ENCODE results near the gene FGF19. TPM values are rescaled to one million over a fixed set of nuclear protein-coding genes. Genes with fewer than 3 reads are reported as not detected.
A peak's percentile ranks its signal among the peaks of the same experiment; 100 is the strongest.

The FGF19 gene
- total RNA-seq, 1 experiment from 2014 or later: 7.4 TPM

DNA sequence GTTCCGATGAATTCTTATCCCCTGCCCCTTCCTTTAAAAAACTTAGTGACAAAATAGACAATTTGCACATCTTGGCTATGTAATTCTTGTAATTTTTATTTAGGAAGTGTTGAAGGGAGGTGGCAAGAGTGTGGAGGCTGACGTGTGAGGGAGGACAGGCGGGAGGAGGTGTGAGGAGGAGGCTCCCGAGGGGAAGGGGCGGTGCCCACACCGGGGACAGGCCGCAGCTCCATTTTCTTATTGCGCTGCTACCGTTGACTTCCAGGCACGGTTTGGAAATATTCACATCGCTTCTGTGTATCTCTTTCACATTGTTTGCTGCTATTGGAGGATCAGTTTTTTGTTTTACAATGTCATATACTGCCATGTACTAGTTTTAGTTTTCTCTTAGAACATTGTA lies 50.8 kb downstream of the FGF19 start:
- Histone ChIP-seq H4K8ac (replicated peaks; ENCODE audit: insufficient read length, low read depth, low read length) (no peak overlapping the region), H3K18ac (ENCODE audit: insufficient read length, low read depth, low read length) (no peak overlapping the region), H3K23me2 (ENCODE audit: insufficient read length, low read depth, low read length, poor library complexity, severe bottlenecking) (no peaks in the 10 kb centered on the region), H3K79me2 (ENCODE audit: insufficient read depth, low read length) (no peaks in the 10 kb centered on the region), H3K27me3 (ENCODE audit: insufficient read depth, low read length) (no peaks in the 10 kb centered on the region), H4K5ac (ENCODE audit: insufficient read length, low read depth, low read length) (no peak overlapping the region), H3K27ac (ENCODE audit: insufficient read length, low read depth, low read length) (no peak overlapping the region), H4K91ac (ENCODE audit: insufficient read length, low read depth, low read length) (no peak overlapping the region), H2AFZ (ENCODE audit: low read length) (no peak overlapping the region), H3K79me1 (ENCODE audit: insufficient read depth, low read depth, low read length, poor library complexity, severe bottlenecking) (no peaks in the 10 kb centered on the region), H2BK20ac (ENCODE audit: low read depth, low read length, poor library complexity, severe bottlenecking) (no peak overlapping the region), H2AK5ac (ENCODE audit: insufficient read length, low read length) (no peak overlapping the region), H3T11ph (ENCODE audit: low read length) (no peak overlapping the region), H3K14ac (ENCODE audit: insufficient read depth, low read length) (no peak overlapping the region), H3K23ac (ENCODE audit: insufficient read length, low read depth, low read length) (no peak overlapping the region), H2BK12ac (ENCODE audit: insufficient read length, low read depth, low read length) (no peak overlapping the region), H3K9ac (ENCODE audit: extremely low read depth, insufficient read length, low read length) (no peak overlapping the region), H2BK5ac (ENCODE audit: insufficient read length, low read length) (no peak overlapping the region), H3K4ac (ENCODE audit: low read depth, low read length) (no peak overlapping the region), H2BK15ac (ENCODE audit: low read depth, low read length) (no peak overlapping the region), H3K4me1 (ENCODE audit: insufficient read depth, low read length) (no peaks in the 10 kb centered on the region), H4K20me1 (ENCODE audit: control insufficient read depth, insufficient read depth, insufficient read length) (no peaks in the 10 kb centered on the region), H3K9me3 (ENCODE audit: control insufficient read depth, low read depth, low read length) (no peaks in the 10 kb centered on the region), H3K56ac (ENCODE audit: insufficient read length, low read depth, low read length) (no peak overlapping the region), H2BK120ac (ENCODE audit: low read depth, low read length, poor library complexity, severe bottlenecking) (no peak overlapping the region), H3K4me2 (ENCODE audit: insufficient read depth, insufficient read length, low read length) (no peak overlapping the region)
- Mint-ChIP-seq H3K27me3 (ENCODE audit: low read depth) (no peaks in the 10 kb centered on the region), H3K27ac (no peak overlapping the region), H3K36me3 (ENCODE audit: insufficient read depth in 1 of 3, low read depth in 3 of 3) (peaks cover 8 to 61% (median 52%) of the 10 kb centered on the region in 3 experiments; a peak in 6 of 7 replicates), H3K4me1 (peaks cover 19 to 20% of the 10 kb centered on the region in 2 experiments), H3K4me3 (no peak overlapping the region), H3K9me3 (no peaks in the 10 kb centered on the region)
- DNase-seq: peak; percentile 34
- no CpG with 5 or more reads among the region's 11 CpGs for WGBS (ENCODE audit: extremely low coverage, insufficient read length, low lambda C conversion rate)
- TF ChIP-seq, protein P1, sequence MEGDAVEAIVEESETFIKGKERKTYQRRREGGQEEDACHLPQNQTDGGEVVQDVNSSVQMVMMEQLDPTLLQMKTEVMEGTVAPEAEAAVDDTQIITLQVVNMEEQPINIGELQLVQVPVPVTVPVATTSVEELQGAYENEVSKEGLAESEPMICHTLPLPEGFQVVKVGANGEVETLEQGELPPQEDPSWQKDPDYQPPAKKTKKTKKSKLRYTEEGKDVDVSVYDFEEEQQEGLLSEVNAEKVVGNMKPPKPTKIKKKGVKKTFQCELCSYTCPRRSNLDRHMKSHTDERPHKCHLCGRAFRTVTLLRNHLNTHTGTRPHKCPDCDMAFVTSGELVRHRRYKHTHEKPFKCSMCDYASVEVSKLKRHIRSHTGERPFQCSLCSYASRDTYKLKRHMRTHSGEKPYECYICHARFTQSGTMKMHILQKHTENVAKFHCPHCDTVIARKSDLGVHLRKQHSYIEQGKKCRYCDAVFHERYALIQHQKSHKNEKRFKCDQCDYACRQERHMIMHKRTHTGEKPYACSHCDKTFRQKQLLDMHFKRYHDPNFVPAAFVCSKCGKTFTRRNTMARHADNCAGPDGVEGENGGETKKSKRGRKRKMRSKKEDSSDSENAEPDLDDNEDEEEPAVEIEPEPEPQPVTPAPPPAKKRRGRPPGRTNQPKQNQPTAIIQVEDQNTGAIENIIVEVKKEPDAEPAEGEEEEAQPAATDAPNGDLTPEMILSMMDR (conservative IDR thresholded peaks at IDR 0.05): no peak
